GM19351 (cell line): ENCODE measurements around the gene ANTKMT.

Experiments used
- ATAC-seq: cut with Tn5 transposase; IDR thresholded peaks from one replicate; pipeline ENCODE4 v1.9.1; 2021; ENCODE audit warnings: mild to moderate bottlenecking, moderate library complexity; ENCODE audit not compliant: unreplicated experiment

ANTKMT gene

GRCh38 chr16:761625-762513 is 40.9 kb downstream of the ANTKMT start:
- ATAC-seq, result no peak

DNA sequence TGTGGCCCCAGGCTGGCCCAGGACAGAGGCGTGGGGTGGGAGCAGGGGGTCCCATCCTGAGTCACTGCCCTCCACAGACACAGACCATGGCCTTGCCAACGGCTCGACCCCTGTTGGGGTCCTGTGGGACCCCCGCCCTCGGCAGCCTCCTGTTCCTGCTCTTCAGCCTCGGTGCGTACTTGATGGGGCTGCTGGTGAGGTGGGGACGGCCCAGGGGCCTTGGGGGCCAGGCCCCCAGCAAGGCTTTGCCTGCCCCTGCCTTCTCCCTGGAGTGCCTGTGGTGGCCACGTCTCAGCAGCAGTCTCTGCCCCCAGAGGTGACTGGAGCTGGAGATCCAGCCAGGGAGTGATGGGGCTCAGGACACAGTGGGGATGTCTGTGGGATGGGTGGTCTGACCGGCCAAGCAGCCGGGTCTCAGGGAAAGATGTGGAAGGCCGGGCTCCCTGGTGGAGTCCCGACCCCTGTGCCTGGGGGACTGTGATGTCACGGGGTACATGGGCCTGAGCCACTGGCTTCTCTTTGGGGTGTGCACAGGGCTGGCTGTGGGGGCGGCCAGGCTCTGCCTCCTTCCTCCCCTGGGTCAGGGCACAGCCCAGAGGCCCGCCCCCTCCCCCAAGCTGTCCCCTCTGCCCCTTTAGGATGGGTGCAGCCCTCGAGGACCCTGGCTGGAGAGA is 41.8 kb downstream of the ANTKMT start:
- no peak for ATAC-seq

DNA sequence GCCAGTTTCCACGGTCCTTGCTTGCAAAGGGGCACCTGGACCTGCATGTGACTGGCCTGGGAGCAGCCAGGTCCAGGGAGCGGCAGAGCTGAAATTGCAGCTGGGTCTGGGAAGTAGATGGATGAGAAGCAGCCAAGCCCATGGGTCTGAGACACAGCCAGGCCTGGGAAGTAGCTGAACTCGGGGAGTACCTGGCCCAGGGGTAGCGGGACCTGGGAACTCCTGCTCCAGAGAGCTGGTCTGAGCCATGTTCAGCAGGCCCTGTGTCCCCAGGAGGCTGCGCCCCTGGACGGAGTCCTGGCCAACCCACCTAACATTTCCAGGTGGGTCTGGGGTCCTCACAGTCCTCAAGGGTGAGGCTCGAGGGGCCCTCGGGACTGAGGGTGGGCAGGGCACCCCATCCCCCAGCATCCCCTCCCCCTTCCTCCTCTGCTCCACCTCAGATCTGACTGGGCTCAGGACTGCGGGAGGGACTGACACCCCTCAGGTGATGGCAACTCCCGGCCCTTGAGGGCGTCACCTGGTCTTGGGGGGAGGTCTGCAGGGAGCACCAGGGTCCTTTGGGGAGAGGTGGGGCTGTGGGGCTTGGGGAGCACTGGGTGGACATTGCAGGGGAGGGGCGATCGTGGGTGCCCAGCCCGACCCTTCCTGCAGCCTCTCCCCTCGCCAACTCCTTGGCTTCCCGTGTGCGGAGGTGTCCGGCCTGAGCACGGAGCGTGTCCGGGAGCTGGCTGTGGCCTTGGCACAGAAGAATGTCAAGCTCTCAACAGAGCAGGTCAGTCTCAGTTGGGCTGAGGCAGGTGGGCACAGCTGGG is 42.6 kb downstream of the ANTKMT start:
- ATAC-seq, result no peak

DNA sequence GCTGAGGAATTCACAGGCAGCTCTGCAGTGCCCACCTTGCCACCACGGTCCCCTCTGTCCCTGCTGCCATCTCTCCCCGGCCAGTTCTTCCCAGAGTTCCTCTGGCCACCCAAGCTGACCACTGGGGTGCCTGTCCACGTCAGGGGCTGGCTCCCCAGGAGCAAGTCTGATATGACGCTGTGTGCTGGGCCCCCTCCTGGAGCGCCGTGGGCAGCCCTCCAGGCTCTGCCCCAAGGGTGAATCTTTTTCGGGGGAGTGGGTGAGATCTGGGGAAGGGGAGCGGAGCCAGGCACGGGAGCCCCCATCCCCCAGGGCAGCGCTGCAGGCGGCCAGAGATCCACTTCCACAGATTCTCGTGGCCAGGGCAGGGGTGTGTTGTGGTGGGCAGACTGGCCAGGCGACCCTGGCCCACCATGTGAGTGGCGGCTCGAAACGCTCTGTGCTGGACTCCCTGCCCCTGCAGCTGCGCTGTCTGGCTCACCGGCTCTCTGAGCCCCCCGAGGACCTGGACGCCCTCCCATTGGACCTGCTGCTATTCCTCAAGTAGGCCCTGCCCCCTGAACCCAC is 43.3 kb downstream of the ANTKMT start:
- no peak for ATAC-seq

DNA sequence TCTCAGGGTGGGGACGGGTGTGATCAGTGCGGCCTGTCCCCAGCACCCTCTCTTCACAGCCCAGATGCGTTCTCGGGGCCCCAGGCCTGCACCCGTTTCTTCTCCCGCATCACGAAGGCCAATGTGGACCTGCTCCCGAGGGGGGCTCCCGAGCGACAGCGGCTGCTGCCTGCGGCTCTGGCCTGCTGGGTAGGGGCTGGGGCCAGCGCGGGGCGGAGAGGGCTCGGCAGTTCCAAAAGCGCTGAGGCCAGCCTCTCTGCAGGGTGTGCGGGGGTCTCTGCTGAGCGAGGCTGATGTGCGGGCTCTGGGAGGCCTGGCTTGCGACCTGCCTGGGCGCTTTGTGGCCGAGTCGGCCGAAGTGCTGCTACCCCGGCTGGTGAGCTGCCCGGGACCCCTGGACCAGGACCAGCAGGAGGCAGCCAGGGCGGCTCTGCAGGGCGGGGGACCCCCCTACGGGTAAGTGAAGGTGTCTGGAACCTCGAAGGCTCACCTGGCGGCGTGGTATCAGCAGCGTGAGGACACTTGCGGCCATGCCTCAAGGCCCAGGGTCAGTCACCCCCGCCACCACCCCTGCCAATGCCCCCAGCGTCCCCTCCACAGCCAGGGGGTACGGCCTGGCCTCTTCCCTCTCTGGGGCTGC is 44.0 kb downstream of the ANTKMT start:
- no peak for ATAC-seq

GRCh38 chr16:765488-765865 is 44.5 kb downstream of the ANTKMT start:
- no peak for ATAC-seq

- no peak for ATAC-seq
These were observed 45.3 kb downstream of the ANTKMT start for GRCh38 chr16:766008-766819.

DNA sequence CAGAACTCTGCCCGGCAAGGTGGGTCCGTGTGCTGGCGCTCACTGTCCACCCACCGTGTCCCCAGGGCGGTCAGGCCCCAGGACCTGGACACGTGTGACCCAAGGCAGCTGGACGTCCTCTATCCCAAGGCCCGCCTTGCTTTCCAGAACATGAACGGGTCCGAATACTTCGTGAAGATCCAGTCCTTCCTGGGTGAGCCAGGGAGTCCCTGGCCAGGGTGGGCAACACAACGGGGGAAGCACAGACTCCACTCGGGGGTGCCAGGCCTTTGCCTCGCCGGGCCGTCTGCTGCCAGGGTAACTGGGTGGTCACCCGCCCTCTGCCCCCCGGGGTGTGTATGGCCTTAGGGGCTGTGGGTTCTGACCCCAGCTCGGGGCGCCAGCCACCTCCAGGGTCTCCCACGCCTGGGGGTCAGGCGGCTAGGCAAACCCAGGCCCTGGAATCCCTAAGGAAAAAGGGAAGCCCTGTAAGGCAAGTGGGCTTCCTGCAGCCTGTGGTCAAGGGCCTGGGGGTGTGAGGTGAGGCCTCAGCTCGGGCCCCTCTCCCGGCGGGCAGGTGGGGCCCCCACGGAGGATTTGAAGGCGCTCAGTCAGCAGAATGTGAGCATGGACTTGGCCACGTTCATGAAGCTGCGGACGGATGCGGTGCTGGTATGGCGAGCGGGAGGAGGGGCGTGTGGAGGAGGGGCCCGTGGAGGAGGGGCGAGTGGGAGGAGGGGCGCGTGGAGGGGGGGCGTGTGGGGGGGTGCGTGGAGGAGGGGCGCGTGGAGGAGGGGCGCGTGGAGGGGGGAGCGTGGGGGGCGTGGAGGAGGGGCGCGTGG is 46.1 kb downstream of the ANTKMT start:
- ATAC-seq, result no peak

GRCh38 chr16:767743-768235 is 46.8 kb downstream of the ANTKMT start:
- ATAC-seq, result no peak

GRCh38 chr16:768428-768827 is 47.5 kb downstream of the ANTKMT start:
- no peak for ATAC-seq

GRCh38 chr16:769184-769784 is 48.3 kb downstream of the ANTKMT start:
- no peak for ATAC-seq

GRCh38 chr16:769934-770333 is 49.0 kb downstream of the ANTKMT start:
- no peak for ATAC-seq

DNA sequence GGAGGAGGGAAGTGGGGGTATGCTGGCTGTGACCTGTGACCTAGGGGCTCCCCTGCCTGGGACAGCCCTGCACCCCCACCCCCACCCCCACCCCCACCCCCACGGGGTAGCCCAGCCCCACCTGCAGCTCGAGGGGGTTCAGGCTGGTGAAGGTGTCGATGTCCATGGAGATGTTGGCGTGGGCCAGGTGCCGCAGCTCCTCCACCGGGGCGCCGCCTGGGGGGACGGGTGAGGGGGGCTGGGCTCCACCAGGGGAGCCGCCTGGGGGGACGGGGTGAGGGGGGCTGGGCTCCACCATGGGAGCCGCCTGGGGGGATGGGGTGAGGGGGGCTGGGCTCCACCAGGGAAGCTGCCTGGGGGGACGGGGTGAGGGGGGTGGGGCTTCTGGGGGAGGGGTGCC is 49.5 kb downstream of the ANTKMT start:
- no peak for ATAC-seq
